ENCODE results near the gene APOBEC3H.
"Not testable (repeated sequence)": the region's sequence is repeated elsewhere in the genome, so short reads cannot be mapped to it uniquely, and the experiment has no call there.

The APOBEC3H gene

GRCh38 chr22:39073981-39074380, 23.1 kb upstream of the APOBEC3H start:
- Histone ChIP-seq H3K27me3 (ENCODE audit: control insufficient read depth, insufficient read depth, low read length) (no peaks in the 10 kb centered on the region), H3K36me3 (ENCODE audit: control insufficient read depth, insufficient read depth, low read length) (no peaks in the 10 kb centered on the region), H3K4me3 (ENCODE audit: low read depth, low read length) (no peak overlapping the region), H3K4me1 (ENCODE audit: control insufficient read depth, insufficient read depth, low read length) (no peaks in the 10 kb centered on the region), H3K9me3 (ENCODE audit: control insufficient read depth, insufficient read depth, low read length) (no peaks in the 10 kb centered on the region), H3K9ac (ENCODE audit: low read depth, low read length) (no peak overlapping the region)

- H3K9ac ChIP-seq (ENCODE audit: low read depth, low read length); H3K9me3 ChIP-seq (ENCODE audit: control insufficient read depth, insufficient read depth, low read length); H3K27me3 ChIP-seq (ENCODE audit: control insufficient read depth, insufficient read depth, low read length); H3K4me1 ChIP-seq (ENCODE audit: control insufficient read depth, insufficient read depth, low read length); H3K36me3 ChIP-seq (ENCODE audit: control insufficient read depth, insufficient read depth, low read length): not testable (repeated sequence)
- H3K4me3 ChIP-seq (ENCODE audit: low read depth, low read length), result peak overlapping the region; percentile 22
Measured at GRCh38 chr22:39076155-39077025, 20.7 kb upstream of the APOBEC3H start.

DNA sequence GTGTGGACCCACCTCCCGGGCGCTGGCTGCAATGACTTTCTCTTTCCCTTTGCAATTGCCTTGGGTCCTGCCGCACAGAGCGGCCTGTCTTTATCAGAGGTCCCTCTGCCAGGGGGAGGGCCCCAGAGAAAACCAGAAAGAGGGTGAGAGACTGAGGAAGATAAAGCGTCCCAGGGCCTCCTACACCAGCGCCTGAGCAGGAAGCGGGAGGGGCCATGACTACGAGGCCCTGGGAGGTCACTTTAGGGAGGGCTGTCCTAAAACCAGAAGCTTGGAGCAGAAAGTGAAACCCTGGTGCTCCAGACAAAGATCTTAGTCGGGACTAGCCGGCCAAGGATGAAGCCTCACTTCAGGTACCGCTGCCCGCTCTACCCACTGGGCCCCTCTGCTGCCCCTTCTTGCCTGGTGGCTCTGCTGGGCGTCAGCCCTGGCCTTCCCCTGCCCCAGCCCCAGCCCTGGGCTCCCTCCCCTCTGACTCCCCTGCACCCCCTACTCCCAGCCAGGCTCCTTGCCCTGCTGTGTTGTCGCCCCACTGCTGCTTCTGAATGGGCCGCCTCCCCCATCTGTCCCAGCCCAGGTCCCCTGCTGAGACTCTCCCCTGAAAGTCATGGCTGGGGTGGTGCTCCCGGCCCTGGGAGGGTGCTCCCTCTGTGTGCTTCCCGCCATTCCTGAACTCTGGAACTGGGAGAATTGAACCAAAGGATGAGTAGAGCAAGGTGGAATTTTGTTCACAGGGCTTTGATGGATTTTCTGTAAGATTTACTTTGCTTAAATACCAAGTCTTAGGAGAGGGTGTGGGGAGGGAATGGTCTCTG, 19.8 kb upstream of the APOBEC3H start, which contains the start of gene APOBEC3G:
APOBEC3G (plus strand) TSS at position 250 of the 815 bp plus-strand sequence; CDS start at position 337, 87 bp downstream.
- not testable (repeated sequence) for H3K27me3 ChIP-seq (ENCODE audit: control insufficient read depth, insufficient read depth, low read length); H3K9ac ChIP-seq (ENCODE audit: low read depth, low read length); H3K9me3 ChIP-seq (ENCODE audit: control insufficient read depth, insufficient read depth, low read length); H3K36me3 ChIP-seq (ENCODE audit: control insufficient read depth, insufficient read depth, low read length); H3K4me1 ChIP-seq (ENCODE audit: control insufficient read depth, insufficient read depth, low read length)
- H3K4me3 ChIP-seq (ENCODE audit: low read depth, low read length), result peak within 1 kb of the TSS; percentile 22

DNA sequence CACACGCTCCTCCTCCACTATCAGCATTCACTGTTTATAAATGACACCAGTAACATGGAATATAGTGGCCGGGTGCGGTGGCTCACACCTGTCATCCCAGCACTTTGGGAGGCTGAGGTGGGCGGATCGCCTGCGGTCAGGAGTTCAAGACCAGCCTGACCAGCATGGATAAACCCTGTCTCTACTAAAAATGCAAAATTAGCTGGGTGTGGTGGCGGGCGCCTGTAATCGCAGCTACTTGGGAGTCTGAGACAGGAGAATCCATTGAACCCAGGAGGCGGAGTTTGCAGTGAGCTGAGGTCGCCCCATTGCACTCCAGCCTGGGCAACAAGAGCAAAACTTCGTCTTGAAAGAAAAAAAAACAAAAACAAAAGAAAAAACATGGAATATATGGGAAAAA, 19.1 kb upstream of the APOBEC3H start:
- not testable (repeated sequence) for H3K36me3 ChIP-seq (ENCODE audit: control insufficient read depth, insufficient read depth, low read length); H3K4me1 ChIP-seq (ENCODE audit: control insufficient read depth, insufficient read depth, low read length); H3K9ac ChIP-seq (ENCODE audit: low read depth, low read length); H3K9me3 ChIP-seq (ENCODE audit: control insufficient read depth, insufficient read depth, low read length); H3K27me3 ChIP-seq (ENCODE audit: control insufficient read depth, insufficient read depth, low read length)
- H3K4me3 ChIP-seq (ENCODE audit: low read depth, low read length), result peak overlapping the region; percentile 8

- no peak overlapping the region for H3K9ac ChIP-seq (ENCODE audit: low read depth, low read length)
- H3K9me3 ChIP-seq (ENCODE audit: control insufficient read depth, insufficient read depth, low read length), result no peaks in the 10 kb centered on the region
- no peak overlapping the region for H3K4me3 ChIP-seq (ENCODE audit: low read depth, low read length)
- no peaks in the 10 kb centered on the region for H3K27me3 ChIP-seq (ENCODE audit: control insufficient read depth, insufficient read depth, low read length)
- no peaks in the 10 kb centered on the region for H3K36me3 ChIP-seq (ENCODE audit: control insufficient read depth, insufficient read depth, low read length)
- no peaks in the 10 kb centered on the region for H3K4me1 ChIP-seq (ENCODE audit: control insufficient read depth, insufficient read depth, low read length)
Measured at GRCh38 chr22:39078329-39078728, 18.7 kb upstream of the APOBEC3H start.

DNA sequence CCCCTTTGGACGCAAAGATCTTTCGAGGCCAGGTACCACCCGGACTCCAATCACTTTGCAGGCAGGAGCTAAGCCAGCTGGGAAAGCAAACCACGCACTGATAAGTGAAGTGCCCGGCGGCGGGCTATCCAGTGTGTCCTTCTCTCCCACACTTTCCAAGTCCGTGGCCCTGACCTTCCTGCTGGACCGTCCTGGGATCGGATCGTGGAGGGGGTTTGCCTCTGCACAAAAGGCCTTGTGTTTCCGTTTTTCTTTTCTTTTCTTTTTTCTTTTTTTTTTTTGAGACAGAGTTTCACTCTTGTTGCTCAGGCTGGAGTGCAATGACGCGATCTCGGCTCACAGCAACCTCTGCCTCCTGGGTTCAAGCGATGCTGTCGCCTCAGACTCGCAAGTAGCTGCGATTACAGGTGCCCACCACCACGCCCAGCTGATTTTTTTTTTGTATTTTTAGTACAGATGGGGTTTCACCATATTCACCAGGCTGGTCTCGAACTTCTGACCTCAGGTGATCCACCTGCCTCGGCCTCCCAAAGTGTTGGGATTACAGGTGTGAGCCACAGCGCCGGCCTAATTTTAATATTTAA, 17.9 kb upstream of the APOBEC3H start:
- H3K4me3 ChIP-seq (ENCODE audit: low read depth, low read length); H3K9ac ChIP-seq (ENCODE audit: low read depth, low read length): not testable (repeated sequence)

GRCh38 chr22:39080052-39080762, 16.8 kb upstream of the APOBEC3H start:
- Histone ChIP-seq H3K36me3 (ENCODE audit: control insufficient read depth, insufficient read depth, low read length) (no peaks in the 10 kb centered on the region), H3K4me3 (ENCODE audit: low read depth, low read length) (no peak overlapping the region), H3K9ac (ENCODE audit: low read depth, low read length) (no peak overlapping the region), H3K4me1 (ENCODE audit: control insufficient read depth, insufficient read depth, low read length) (no peaks in the 10 kb centered on the region), H3K27me3 (ENCODE audit: control insufficient read depth, insufficient read depth, low read length) (no peaks in the 10 kb centered on the region), H3K9me3 (ENCODE audit: control insufficient read depth, insufficient read depth, low read length) (no peaks in the 10 kb centered on the region)

More for the DNA sequence above, 17.9 kb upstream of the APOBEC3H start:
- H3K36me3 ChIP-seq (ENCODE audit: control insufficient read depth, insufficient read depth, low read length); H3K4me1 ChIP-seq (ENCODE audit: control insufficient read depth, insufficient read depth, low read length); H3K9me3 ChIP-seq (ENCODE audit: control insufficient read depth, insufficient read depth, low read length); H3K27me3 ChIP-seq (ENCODE audit: control insufficient read depth, insufficient read depth, low read length): not testable (repeated sequence)

- no peaks in the 10 kb centered on the region for H3K27me3 ChIP-seq (ENCODE audit: control insufficient read depth, insufficient read depth, low read length)
- H3K4me1 ChIP-seq (ENCODE audit: control insufficient read depth, insufficient read depth, low read length), result no peaks in the 10 kb centered on the region
- H3K9me3 ChIP-seq (ENCODE audit: control insufficient read depth, insufficient read depth, low read length), result no peaks in the 10 kb centered on the region
- H3K9ac ChIP-seq (ENCODE audit: low read depth, low read length), result no peak overlapping the region
- no peak overlapping the region for H3K4me3 ChIP-seq (ENCODE audit: low read depth, low read length)
- H3K36me3 ChIP-seq (ENCODE audit: control insufficient read depth, insufficient read depth, low read length), result no peaks in the 10 kb centered on the region
Measured at GRCh38 chr22:39081016-39081415, 16.0 kb upstream of the APOBEC3H start.

- no peaks in the 10 kb centered on the region for H3K27me3 ChIP-seq (ENCODE audit: control insufficient read depth, insufficient read depth, low read length)
- H3K9me3 ChIP-seq (ENCODE audit: control insufficient read depth, insufficient read depth, low read length), result no peaks in the 10 kb centered on the region
- no peak overlapping the region for H3K4me3 ChIP-seq (ENCODE audit: low read depth, low read length)
- H3K9ac ChIP-seq (ENCODE audit: low read depth, low read length), result no peak overlapping the region
- no peaks in the 10 kb centered on the region for H3K36me3 ChIP-seq (ENCODE audit: control insufficient read depth, insufficient read depth, low read length)
- no peaks in the 10 kb centered on the region for H3K4me1 ChIP-seq (ENCODE audit: control insufficient read depth, insufficient read depth, low read length)
Measured at GRCh38 chr22:39081598-39081997, 15.4 kb upstream of the APOBEC3H start.

GRCh38 chr22:39083212-39084165, 13.6 kb upstream of the APOBEC3H start:
- H3K4me1 ChIP-seq (ENCODE audit: control insufficient read depth, insufficient read depth, low read length), result peaks cover 2% of the 10 kb centered on the region
- H3K4me3 ChIP-seq (ENCODE audit: low read depth, low read length), result no peak overlapping the region
- no peaks in the 10 kb centered on the region for H3K27me3 ChIP-seq (ENCODE audit: control insufficient read depth, insufficient read depth, low read length)
- no peaks in the 10 kb centered on the region for H3K9me3 ChIP-seq (ENCODE audit: control insufficient read depth, insufficient read depth, low read length)
- no peak overlapping the region for H3K9ac ChIP-seq (ENCODE audit: low read depth, low read length)
- no peaks in the 10 kb centered on the region for H3K36me3 ChIP-seq (ENCODE audit: control insufficient read depth, insufficient read depth, low read length)

Data from iPS-15b (cell line).